Measurements from ENCODE around the gene JMJD4. TPM values are rescaled to one million over a fixed set of nuclear protein-coding genes. Genes with fewer than 3 reads are reported as not detected.

The JMJD4 gene
- polyA plus RNA-seq, 3 donors: 8.7 to 17.0 (median 11.0) TPM

DNA sequence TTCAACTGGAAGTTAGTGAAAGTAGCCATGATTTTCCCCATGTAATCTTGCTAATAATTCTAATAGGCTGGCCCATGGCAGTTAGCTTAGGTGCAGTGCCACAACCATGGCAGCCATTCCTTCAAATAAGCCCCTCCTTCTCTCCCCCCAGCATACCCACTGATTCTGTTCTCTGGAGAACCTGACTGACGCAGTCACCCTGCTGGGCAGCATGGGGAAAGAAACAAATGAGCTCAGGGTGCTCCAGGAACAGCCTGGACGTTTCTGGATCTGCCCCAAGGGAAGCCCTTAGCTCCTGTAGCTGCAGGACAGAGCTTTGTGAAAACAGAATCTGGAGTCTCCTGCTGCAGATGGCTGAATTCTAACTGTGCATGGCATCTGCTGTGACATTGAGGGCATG lies 22.7 kb upstream of the JMJD4 start:
- WGBS, 3 donors: 76 to 81% (median 78%) methylated on average over 2 of the region's 2 CpGs
- H3K27ac ChIP-seq (ENCODE audit: low read depth, low read length): no peak overlapping the region

DNA sequence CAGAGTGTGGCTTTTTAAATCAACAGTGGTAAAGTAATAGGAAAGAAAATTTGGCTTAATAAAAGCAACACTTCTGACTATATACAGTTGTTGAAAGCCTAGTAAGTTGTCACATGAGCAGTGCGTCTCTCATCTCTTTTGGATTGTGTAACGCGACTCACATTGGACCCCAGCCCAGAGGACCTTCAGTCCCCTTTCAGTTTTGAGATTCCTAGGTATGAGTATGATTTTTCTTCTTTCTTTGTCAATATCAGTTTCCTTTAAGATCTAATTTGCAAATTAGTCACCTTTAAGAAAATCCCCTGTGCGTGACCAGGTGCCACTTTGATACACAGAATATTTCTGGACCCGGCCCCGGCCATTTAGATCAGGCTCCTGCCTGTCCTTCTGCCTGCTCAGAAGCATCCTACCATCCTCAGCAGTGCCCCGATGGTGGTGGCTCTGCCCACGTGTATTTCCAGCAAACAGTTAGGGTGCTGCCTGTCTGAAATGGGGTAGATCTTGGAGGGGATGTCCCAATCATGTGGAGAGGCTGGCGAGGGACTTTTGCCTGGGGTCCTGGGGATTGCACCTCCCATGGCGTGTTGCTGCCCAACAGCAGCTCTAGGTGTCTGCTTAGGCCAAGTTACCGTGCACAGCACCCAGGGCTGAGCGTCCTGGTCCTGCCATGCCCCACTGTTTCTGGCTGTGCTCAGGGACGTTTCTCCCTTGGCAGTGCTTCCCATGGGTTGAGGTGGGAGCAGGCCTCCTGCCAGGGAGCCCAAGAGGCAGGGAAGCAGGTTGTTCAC lies 21.3 kb upstream of the JMJD4 start:
- no peak overlapping the region for H3K27ac ChIP-seq (ENCODE audit: low read depth, low read length)
- 83 to 86% (median 85%) methylated on average over 13 of the region's 13 CpGs for WGBS, 3 donors

DNA sequence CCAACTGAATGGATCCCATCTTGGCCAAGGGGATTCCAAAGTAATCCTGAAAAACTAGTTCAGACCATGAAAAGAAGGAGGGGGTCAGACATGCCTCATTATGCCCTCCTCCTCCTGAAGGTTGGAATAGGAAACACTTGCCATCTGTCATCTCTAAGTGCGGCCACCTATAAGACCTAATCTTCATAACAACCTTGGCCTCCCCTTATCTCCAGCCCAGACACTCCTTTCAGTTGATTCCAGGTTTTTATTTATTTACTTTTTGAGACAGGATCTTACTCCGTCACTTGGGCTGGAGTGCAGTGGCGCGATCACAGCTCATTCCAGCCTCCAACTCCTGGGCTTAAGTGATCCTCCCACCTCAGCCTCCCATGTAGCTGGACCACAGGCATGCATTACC lies 19.9 kb upstream of the JMJD4 start:
- WGBS, 3 donors: 65 to 98% (median 95%) methylated on average over 4 of the region's 4 CpGs
- H3K27ac ChIP-seq (ENCODE audit: low read depth, low read length): no peak overlapping the region

DNA sequence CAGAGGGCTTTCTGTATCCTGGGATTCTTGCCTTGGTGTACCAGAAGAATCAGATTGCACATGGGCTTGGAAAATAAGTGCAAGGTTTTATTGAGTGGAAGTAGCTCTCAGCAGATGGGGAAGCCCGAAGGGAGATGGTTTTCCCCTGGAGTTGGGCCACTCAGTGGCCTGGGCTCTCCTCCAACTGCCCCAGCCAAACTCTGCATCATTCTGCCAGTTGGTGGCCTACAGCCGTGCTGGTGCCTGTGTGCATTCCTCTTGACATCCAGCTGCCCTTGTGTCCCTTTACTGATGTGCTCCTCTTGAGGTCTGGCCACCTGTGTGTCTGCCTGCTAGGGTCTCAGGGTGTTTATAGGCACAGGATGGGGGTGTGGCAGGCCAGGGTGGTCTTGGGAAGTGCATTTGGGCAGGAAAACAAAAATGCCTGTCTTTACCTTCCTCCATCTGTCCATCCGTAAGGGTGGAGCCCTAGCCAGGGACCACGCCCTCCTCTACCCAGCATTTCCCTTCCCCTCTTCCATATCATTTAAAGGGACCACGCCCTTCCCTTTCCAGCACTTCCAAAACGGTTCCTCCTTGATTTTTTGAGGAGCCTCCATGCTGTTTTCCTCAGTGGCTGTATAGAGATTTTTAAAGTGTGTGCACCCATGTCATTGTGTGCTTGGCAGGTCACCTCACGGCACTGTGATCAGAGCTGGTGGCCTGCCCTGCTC lies 19.1 kb upstream of the JMJD4 start:
- H3K27ac ChIP-seq (ENCODE audit: low read depth, low read length): no peak overlapping the region
- WGBS, 3 donors: 59 to 69% (median 59%) methylated on average over 7 of the region's 7 CpGs

DNA sequence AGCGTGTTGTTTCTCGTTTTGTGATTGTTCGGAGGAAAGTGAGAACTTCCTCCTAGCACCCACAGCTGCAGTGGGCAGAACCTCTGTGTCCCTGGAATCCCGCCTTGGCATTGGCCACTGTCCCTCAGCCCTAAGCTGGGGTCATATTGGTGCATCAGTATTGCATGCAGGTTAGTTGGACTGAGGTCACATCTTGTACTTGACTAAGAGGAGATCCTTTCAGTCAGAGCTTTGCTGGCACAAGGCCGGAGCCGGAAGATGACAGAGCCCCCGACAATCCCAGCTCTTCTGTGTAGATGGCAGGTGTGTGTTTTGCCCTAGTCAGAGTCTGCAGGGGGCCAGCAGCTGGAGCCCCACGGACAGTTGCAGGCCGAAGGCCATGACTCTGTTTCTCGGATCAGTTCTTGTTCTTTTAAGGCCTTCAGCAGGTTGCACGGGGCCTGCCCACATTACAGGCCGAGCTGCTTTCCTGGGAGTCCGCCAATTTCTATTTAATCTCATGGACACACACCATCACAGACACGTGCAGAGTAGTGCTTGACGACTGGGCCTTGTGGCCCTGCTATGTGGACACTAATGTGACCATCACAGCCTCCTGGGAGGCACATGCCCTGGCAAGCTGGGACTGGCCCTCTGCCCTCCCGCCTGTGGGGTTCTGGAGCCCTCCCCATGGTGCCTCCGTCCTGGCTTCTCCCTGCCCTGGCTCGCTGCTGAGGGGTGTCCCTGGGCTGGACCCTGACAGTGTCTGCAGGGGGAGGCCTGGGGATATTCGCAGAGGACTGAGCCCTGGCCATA lies 15.0 kb upstream of the JMJD4 start:
- 81 to 89% (median 86%) methylated on average over 19 of the region's 19 CpGs for WGBS, 3 donors
- H3K27ac ChIP-seq (ENCODE audit: low read depth, low read length): no peak overlapping the region

DNA sequence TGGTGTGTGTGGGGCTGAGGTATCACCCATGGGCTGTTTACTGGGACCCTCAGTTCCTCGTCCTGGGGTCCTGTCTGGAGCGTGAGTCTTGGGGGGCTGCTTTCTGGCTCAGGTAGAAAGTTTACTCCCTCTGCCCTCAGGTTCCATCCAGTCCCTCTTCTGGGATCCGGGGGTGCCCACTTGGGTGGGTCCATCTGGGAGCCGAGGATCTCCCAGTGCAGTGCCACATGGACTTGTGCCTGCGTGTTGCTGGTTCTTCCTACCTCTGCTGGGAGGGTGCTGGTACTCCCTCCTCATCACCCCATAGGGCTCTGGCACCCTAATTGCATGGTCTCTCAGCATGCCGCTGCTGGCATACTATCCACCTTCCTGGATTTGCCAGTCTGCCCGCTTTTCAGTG lies 14.1 kb upstream of the JMJD4 start:
- 81 to 87% (median 83%) methylated on average over 7 of the region's 7 CpGs for WGBS, 3 donors
- H3K27ac ChIP-seq (ENCODE audit: low read depth, low read length): no peak overlapping the region

DNA sequence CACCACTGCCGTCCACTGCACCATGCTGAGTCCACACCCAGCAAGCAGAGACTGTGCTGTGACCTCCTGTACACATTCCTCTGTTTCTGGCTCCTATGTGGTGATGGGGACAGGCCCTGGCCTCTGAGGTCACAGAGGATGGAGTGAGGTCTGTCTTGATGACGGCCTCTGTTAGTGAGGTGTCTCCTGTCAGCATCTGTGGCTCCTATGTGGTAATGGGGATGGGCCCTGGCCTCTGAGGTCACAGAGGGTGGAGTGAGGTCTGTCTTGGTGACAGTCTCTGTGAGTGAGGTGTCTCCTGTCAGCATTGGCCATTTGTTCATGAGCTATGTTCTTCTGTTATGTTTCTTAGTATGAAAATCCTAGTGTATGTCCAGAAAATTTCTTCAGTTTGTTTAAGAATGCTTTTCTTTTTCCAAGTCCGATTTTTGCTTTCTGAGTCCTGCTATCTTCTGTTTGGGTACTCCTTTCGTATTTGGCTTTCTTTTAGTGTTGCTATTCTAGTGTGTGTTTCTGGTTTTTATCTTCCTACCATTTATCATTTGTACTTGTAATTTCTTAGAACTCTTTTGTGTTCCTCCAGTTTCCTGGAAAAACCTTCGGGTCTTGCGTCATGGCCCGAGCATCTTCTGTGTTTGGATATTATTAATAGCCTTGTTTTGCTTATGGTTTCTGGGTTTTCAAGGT lies 13.5 kb upstream of the JMJD4 start:
- 50 to 65% (median 57%) methylated on average over 7 of the region's 7 CpGs for WGBS, 3 donors

DNA sequence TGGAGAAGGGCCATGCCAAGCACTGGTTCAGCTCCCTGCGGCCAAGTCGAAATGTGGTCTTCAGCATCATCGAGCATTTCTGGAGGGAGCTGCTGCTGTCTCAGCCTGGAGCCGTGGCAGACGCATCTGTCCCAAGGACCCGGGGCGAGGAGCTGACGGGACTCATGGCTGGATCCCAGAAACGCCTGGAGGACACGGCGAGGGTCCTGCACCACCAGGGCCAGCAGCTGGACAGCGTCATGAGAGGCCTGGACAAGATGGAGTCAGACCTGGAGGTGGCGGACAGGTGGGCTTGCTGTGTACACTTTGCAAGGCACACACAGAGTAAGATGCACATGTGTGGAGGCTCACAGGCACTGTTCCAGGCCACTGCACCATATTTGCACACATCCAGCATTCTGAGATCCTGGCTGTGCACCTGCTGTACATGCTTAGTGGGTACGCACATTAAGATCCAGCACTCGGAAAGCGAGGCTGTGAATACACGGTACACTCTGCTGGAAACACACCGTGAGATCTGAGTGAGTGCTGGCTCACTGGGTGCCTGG lies 12.9 kb upstream of the JMJD4 start:
- no peak overlapping the region for H3K27ac ChIP-seq (ENCODE audit: low read depth, low read length)
- WGBS, 3 donors: 86 to 93% (median 92%) methylated on average over 18 of the region's 18 CpGs

More for the DNA sequence above, 13.5 kb upstream of the JMJD4 start:
- H3K27ac ChIP-seq (ENCODE audit: low read depth, low read length): no peak overlapping the region

DNA sequence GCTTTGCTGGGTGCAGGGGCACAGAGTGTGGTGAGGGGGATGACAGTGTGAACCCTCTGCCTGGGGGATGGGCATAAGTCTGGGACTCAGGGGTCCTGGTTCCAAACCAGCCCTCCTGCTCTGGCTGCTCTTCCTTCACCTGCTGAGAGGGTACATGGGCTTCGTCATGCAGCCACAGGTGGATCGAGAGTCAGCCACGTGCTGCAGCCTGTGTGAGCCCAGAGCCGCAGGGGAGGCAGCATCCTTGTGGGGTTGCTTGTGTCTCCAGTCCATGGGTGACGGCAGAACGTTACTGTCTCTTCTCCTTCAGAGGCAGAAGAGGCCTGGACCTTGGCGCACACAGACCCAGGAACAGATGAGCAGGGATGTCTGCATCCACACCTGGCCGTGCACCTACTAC lies 12.3 kb upstream of the JMJD4 start:
- 81 to 87% (median 84%) methylated on average over 8 of the region's 8 CpGs for WGBS, 3 donors
- no peak overlapping the region for H3K27ac ChIP-seq (ENCODE audit: low read depth, low read length)

DNA sequence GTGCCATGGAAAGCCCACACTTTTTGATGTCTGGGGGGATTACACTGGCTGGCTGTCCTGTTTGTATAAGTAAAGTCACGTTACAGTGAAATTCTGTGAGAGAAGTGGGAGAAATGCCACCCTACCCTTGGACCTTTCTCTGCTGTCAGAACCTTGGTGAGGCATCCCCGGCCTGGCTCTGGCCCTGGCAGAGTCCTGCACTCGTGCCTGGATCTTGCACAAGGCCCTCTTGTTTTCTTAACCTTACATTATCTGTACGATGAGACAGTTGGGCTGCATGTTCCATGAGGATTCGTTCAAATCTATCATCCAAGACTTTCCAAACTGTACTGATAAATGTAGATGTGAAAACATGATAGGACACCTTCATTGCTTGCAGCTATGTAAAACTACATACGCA lies 11.6 kb upstream of the JMJD4 start:
- no peak overlapping the region for H3K27ac ChIP-seq (ENCODE audit: low read depth, low read length)
- WGBS, 3 donors: 84 to 85% (median 84%) methylated on average over 6 of the region's 6 CpGs

DNA sequence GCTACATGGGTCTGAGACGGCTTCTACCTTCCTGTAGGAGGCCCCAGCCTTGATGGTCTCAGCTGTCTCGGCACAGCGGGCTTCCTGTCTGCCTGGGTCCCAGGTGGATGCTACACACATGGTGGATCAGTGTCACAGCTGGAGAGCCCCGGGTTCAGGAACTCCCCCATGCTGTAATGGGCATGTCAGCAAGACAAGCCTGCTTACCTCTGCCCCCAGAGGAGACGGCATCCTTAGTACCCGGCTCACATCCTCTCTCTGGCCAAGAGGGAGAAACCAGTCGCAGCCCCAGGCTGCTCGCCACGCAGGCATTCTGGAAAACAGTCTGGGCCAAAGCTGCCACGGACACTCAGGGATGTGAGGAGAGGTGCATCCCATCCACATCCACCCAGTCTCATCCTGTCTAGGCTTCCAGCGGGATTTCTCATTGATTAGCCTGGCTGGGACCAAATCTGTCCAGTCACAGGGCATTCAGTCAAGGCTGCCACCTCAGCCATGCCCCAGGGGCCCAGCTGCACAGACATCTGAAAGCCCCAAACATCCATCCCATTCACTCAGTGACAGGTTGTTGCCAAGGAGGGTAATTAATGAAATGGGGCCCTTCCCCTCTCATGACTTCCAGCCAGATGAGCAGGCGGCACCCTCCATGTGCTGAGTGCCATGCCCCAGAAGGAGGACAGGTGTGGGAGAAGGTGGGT lies 10.6 kb upstream of the JMJD4 start:
- WGBS, 3 donors: 90 to 95% (median 91%) methylated on average over 12 of the region's 12 CpGs
- no peak overlapping the region for H3K27ac ChIP-seq (ENCODE audit: low read depth, low read length)

DNA sequence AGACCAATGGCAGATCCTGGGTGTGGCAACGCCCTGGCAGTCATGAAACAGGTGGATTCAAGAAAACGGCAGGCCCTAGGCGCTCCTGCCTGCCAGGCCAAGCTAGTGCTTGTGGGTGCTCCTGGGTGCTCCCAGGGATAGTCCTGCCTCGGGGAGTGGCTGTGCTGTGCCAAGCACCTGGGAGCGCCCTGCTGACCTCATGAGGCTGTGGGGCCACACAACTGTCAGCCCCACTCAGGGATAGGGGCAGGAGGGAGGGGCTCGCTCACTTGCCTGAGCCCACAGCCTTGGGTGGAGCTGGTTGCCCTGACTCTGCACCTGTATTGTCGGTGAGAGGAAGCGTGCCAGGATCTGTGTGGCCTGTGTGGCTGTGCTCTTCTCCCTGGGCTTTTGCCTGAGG lies 9.6 kb upstream of the JMJD4 start:
- WGBS, 3 donors: 78 to 84% (median 81%) methylated on average over 8 of the region's 8 CpGs
- no peak overlapping the region for H3K27ac ChIP-seq (ENCODE audit: low read depth, low read length)

DNA sequence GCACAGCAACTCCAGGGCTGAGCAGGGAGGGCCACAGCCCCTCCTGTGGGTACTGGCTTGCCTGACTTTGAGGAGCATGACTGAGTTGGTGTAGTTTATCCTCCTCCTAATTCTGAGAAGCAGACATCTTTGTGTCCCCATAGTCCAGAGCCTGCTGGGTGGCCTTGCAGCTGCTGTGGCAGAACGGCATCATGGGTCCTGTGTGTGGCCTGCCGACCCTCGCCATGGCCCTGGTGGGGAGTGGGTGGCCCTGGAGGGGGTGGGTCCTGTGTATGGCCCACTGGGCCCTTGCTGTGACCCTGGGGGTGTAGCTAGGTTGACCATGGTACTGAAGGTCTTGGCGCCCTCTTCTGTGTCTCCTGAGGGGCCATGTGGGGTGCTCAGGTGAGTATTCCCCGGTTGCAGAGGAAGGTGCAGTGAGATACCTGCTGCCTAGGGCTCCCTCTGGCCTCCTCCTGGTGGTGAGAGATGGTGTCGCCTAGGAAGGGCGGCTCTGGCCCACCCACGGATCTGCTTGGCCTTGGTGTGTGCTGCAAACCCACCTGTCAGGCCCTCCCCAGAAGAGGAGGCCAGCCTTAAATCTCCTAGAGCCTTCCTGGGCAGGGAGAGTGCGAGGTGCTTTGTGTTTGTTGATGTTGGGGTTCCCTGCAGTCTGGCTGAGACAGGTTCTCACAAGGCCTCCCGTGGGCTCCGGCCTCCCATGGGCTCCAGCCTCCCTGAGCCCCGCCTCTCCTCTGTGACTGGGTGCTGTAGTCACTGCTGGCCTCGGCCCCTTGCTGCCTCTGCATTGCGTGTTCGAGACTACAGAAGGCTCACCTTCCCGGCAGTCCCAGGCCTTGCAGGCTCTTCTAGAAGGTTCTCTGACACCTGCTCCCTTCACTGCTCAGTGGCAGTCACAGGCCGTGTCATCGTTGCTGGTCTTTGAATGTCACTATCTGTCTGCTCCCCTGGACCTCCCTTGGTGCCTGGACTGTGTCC lies 7.9 kb upstream of the JMJD4 start:
- WGBS, 3 donors: 91 to 93% (median 93%) methylated on average over 18 of the region's 18 CpGs
- no peak overlapping the region for H3K27ac ChIP-seq (ENCODE audit: low read depth, low read length)

DNA sequence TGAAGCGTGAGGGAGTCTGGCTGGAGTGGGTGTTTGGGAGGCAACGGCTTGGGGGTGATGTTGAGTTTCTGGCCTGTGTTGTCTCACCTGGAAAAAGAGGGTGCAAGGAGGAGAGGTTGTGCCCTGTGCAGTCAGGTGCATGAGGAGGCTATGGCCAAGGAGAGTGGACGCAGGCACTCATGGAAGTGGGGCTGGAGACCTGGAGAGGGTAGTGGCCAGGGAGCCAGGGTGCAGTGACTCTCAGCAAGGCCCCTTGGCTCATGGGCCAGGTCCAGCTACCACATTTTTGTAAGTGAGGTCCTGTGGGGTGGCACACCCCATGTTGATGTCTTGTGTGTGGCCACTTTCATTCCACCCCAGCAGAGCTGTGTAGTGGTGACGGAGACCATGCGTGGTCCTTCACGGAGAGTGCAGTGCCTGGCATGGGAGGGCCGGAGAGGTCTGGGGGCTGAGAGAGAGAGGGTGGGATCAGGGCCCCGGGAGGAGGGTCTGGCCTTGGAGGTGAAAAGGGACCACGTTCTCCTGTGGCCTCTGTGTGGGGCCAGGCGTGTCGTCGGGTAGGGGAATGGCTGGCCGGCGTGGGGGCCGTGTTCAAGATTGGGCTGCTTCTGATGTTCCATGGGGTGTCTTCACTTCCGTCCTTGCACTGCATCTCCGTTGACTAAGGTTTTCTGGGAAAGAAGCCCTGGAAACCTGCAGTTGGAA lies 6.2 kb upstream of the JMJD4 start:
- 86 to 91% (median 89%) methylated on average over 17 of the region's 17 CpGs for WGBS, 3 donors
- H3K27ac ChIP-seq (ENCODE audit: low read depth, low read length): no peak overlapping the region

DNA sequence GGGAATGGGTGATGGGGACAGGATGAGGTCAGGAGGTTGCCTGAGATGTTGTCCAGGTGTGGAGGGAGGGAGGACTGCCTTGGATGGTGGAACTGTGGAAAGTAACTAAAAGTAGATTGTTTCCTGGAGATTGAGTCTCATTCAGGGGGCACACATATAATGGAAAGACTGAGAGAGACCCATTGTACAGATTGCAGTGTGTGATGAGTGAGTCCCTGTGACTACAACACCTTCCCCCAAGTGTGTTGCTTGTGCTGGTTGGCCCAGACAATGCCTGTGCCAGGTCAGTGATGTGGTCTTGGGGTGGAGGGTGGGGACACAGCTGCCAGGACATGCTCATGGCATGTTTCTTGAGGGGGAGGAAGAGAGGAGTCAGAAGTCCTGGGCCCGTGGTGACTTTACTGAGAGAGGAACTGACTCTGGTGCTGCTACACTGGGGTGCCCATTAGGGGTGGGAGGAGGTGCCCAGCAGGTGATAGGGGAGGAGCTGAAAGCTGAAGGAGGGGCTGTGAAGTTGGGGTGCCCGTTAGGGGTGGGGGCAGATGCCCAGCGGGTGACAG lies 5.4 kb upstream of the JMJD4 start:
- no peak overlapping the region for H3K27ac ChIP-seq (ENCODE audit: low read depth, low read length)
- 72 to 78% (median 73%) methylated on average over 3 of the region's 3 CpGs for WGBS, 3 donors

DNA sequence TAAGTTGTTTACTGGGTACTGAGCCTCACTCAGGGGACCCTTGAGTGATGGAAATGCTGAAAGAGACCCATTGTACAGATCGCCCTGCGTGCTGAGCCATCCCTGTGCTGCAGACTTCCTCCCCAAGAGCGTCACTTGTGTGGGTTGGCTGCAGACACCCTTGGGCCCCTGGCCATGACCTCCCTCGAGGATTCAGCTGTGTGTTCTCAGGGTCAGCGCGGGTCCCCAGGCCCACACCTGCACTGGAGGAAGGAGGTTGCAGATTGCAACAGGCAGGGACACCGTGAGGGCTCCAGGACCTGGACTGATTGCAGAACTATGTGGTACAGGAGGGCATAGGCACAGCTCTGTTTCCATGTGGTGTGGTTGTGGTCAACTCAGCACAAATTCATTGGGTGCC lies 4.5 kb upstream of the JMJD4 start:
- WGBS, 3 donors: 84 to 88% (median 87%) methylated on average over 7 of the region's 7 CpGs
- H3K27ac ChIP-seq (ENCODE audit: low read depth, low read length): no peak overlapping the region

All from adipose tissue (tissue), 3 donors.